Measurements from ENCODE around the gene CALB2. TPM values are rescaled to one million over a fixed set of nuclear protein-coding genes. Genes with fewer than 3 reads are reported as not detected.

Gene CALB2
- total and polyA plus RNA-seq, 2 donors (not counting 3 experiments of a cell fraction or from before 2014, with no cell fraction given) = not detected

DNA sequence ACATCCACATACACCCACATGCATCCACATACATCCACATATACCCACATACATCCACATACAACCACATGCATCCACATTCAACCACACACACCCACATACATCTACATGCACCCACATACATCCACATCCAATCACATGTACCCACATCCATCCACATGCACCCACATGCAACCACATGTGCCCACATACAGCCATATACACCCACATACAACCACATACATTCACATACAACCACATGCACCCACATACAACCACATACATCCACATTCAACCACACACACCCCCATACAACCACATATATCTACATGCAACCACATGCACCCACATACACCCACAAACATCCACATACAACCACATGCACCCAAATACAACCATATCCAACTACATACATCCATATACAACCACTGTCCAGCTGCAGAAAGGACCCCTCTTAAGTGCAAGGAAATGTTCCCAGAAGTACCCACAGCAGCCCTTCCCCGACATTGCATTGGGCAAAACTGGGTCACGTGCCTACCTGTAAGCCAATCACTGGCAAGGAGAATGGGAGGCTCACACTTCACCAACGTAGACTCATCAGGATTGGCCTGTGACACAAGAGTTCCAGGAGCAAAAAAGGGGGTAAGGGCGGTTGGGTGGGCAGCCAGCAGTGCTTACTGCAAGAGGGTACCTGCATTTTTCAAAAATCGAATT lies 18.1 kb downstream of the CALB2 start:
- dilution Hi-C loops (cut with MboI; ENCODE audit: extremely low pct_ligation_motif_present, low sequenced_read_pairs) = no loop called here
- no peaks in the 10 kb centered on the region for H3K9me3 ChIP-seq (replicated peaks; ENCODE audit: control insufficient read depth, insufficient read depth, low read length)
- no TSS peak for BruUV-seq (replicated peaks)
- ChIA-PET CTCF (no interaction called here), POLR2A (no interaction called here)
- H4K20me1 ChIP-seq (replicated peaks; ENCODE audit: control insufficient read depth, extremely low read depth, insufficient read depth, low read length) = no peaks in the 10 kb centered on the region
- TF ChIP-seq MYC (IDR thresholded peaks at IDR 0.05; ENCODE audit: low read depth, low read length) (no peak), POLR2AphosphoS5 (IDR thresholded peaks at IDR 0.05; ENCODE audit: insufficient read depth, low read depth, low read length) (no peak), EZH2 (IDR thresholded peaks at IDR 0.05; ENCODE audit: borderline replicate concordance, low read depth, low read length, severe bottlenecking) (no peak), GATA2 (IDR thresholded peaks at IDR 0.05; ENCODE audit: insufficient read depth, insufficient read length, low read depth, low read length) (no peak), FOS (IDR thresholded peaks at IDR 0.05; ENCODE audit: borderline replicate concordance, insufficient read depth, low read length) (no peak), JUN (IDR thresholded peaks at IDR 0.05; ENCODE audit: borderline replicate concordance, insufficient read depth, insufficient read length, low read depth) (no peak), POLR2A (IDR thresholded peaks at IDR 0.05; ENCODE audit: low read depth, low read length) (no peak)
- TF ChIP-seq, protein P1, sequence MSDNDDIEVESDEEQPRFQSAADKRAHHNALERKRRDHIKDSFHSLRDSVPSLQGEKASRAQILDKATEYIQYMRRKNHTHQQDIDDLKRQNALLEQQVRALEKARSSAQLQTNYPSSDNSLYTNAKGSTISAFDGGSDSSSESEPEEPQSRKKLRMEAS (IDR thresholded peaks at IDR 0.05; ENCODE audit: insufficient read depth, insufficient read length) = no peak
- TF ChIP-seq, protein P2, sequence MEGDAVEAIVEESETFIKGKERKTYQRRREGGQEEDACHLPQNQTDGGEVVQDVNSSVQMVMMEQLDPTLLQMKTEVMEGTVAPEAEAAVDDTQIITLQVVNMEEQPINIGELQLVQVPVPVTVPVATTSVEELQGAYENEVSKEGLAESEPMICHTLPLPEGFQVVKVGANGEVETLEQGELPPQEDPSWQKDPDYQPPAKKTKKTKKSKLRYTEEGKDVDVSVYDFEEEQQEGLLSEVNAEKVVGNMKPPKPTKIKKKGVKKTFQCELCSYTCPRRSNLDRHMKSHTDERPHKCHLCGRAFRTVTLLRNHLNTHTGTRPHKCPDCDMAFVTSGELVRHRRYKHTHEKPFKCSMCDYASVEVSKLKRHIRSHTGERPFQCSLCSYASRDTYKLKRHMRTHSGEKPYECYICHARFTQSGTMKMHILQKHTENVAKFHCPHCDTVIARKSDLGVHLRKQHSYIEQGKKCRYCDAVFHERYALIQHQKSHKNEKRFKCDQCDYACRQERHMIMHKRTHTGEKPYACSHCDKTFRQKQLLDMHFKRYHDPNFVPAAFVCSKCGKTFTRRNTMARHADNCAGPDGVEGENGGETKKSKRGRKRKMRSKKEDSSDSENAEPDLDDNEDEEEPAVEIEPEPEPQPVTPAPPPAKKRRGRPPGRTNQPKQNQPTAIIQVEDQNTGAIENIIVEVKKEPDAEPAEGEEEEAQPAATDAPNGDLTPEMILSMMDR (IDR thresholded peaks at IDR 0.05; ENCODE audit: extremely low read depth in 1 of 2, insufficient read depth in 1 of 2, low read depth in 1 of 2, low read length in 2 of 2) = no peak
- no peak overlapping the region for H3K27ac ChIP-seq (ENCODE audit: insufficient read depth, low read depth, low read length)
- H3K79me2 ChIP-seq (ENCODE audit: control insufficient read depth, insufficient read depth, low read length) = no peaks in the 10 kb centered on the region
- FAIRE-seq = no peak
- H3K4me1 ChIP-seq (ENCODE audit: control insufficient read depth, extremely low read depth, insufficient read depth, low read length) = no peaks in the 10 kb centered on the region
- no peak overlapping the region for H2AFZ ChIP-seq (ENCODE audit: low read depth, low read length)
- no peak overlapping the region for H3K4me2 ChIP-seq (ENCODE audit: insufficient read depth, low read length)
- H3K9ac ChIP-seq (replicated peaks; ENCODE audit: extremely low read depth, insufficient read depth, low read length) = no peak overlapping the region
- no peaks in the 10 kb centered on the region for H3K9me1 ChIP-seq (replicated peaks; ENCODE audit: control insufficient read depth, extremely low read depth, insufficient read depth, low read length)
- intact Hi-C loops (cut with micrococcal nuclease) = no loop called here
- H3K36me3 ChIP-seq (ENCODE audit: control insufficient read depth in 2 of 2, extremely low read depth in 1 of 2, insufficient read depth in 2 of 2, low read length in 2 of 2) = no peaks in the 10 kb centered on the region
- DNase-seq (ENCODE audit: low read depth, low spot score) = no peak
- no peaks in the 10 kb centered on the region for H3K27me3 ChIP-seq (ENCODE audit: control insufficient read depth in 2 of 2, insufficient read depth in 2 of 2, low read length in 2 of 2)
- no peak overlapping the region for H3K4me3 ChIP-seq (replicated peaks in 1 of 3; ENCODE audit: insufficient read depth in 1 of 3, low read depth in 1 of 3, low read length in 3 of 3)
